A549 (cell line): ENCODE measurements around the gene AGTPBP1. TPM values are rescaled to one million over a fixed set of nuclear protein-coding genes. Genes with fewer than 3 reads are reported as not detected.

Experiments
- ATAC-seq, 2 experiments: fragments of 200-7000 bp in 1 of 2; fragments of >200 bp in 1 of 2; cut with Nextera tagmentation in 1 of 2; cut with Tn5 transposase in 1 of 2; 3 replicates each; pipeline versions ENCODE4 v1.8.0 to v1.9.1; 2018 to 2020; ENCODE audit warnings: mild to moderate bottlenecking in 1 of 2, moderate library complexity in 1 of 2
- CTCF ChIA-PET: fragments of 300-600 bp; sonication (Branson Sonifier 250); formaldehyde crosslinking; extraction: SDS; loops from one replicate; lab custom pipeline; 2021; ENCODE audit warnings: antibody characterized with exemption, inconsistent platforms; lab: Yijun Ruan, JAX
- POLR2A ChIA-PET: fragments of 350-600 bp; formaldehyde crosslinking; extraction: SDS; loops from one replicate; lab custom pipeline; 2021; ENCODE audit warnings: antibody characterized with exemption, inconsistent platforms; lab: Yijun Ruan, JAX
- DNase-seq, 2 experiments: peaks; one replicate each; pipeline versions ENCODE4 v3.0.0 to v3.0.0-alpha.2; 2011 to 2016; ENCODE audit warnings: low read depth in 1 of 2, low spot score in 1 of 2
- FAIRE-seq: peaks from 2 replicates; lab custom pipeline; 2011; peaks lifted over from hg19 to GRCh38; lab: Jason Lieb, UNC
- H3K27ac ChIP-seq, 2 experiments: fragments of >200 bp; sonication (Bioruptor Twin); formaldehyde crosslinking; 3 replicates each; pipeline ENCODE4 v1.5.1; 2016 to 2017
- H3K4me1 ChIP-seq: fragments of >200 bp; sonication (Bioruptor Twin); formaldehyde crosslinking; 3 replicates; pipeline ENCODE4 v1.6.1; 2016
- H3K4me2 ChIP-seq: fragments of >200 bp; sonication (Bioruptor Twin); formaldehyde crosslinking; 3 replicates; pipeline ENCODE4 v1.6.1; 2016
- H3K4me3 ChIP-seq: fragments of >200 bp; sonication (Bioruptor Twin); formaldehyde crosslinking; 3 replicates; pipeline ENCODE4 v1.5.1; 2016
- H3K9me3 ChIP-seq: fragments of >200 bp; sonication (Bioruptor Twin); formaldehyde crosslinking; 3 replicates; pipeline ENCODE4 v1.6.1; 2016
- CEBPB ChIP-seq, 2 experiments: fragments of >200 bp in 1 of 2; sonication (Bioruptor Twin) in 1 of 2; formaldehyde crosslinking in 1 of 2; IDR thresholded peaks; 2 replicates each; pipeline ENCODE4 v1.6.1; 2012 to 2016
- CHD2 ChIP-seq: fragments of 150-350 bp; IDR thresholded peaks from 2 replicates; pipeline ENCODE4 v1.6.1; 2014; ENCODE audit warnings: low read length; ENCODE audit not compliant: partially characterized antibody
- CTCF ChIP-seq: fragments of >200 bp; sonication (Bioruptor Twin); formaldehyde crosslinking; IDR thresholded peaks from 3 replicates; pipeline ENCODE4 v1.5.1; 2016
- EHF ChIP-seq: fragments of 250-450 bp; sonication (Bioruptor Pico); IDR thresholded peaks from 2 replicates; pipeline ENCODE4 v1.5.0; 2020; ENCODE audit warnings: mild to moderate bottlenecking
- ESRRA ChIP-seq: fragments of 150-350 bp; IDR thresholded peaks from 2 replicates; pipeline ENCODE4 v1.6.1; 2014; ENCODE audit warnings: mild to moderate bottlenecking, low read length, borderline replicate concordance
- FOSL2 ChIP-seq, 2 experiments: fragments of 450-650 bp in 1 of 2; fragments of >200 bp in 1 of 2; sonication (Bioruptor Twin) in 1 of 2; formaldehyde crosslinking; IDR thresholded peaks; 2 replicates each; pipeline versions ENCODE4 v1.5.0 to v1.6.1; 2016 to 2020; ENCODE audit warnings: mild to moderate bottlenecking in 1 of 2, moderate library complexity in 1 of 2
- FOXS1 ChIP-seq: fragments of 250-450 bp; sonication (Bioruptor Pico); IDR thresholded peaks from 2 replicates; pipeline ENCODE4 v1.5.0; 2020; ENCODE audit warnings: mild to moderate bottlenecking, moderate library complexity
- HOXA7 ChIP-seq: fragments of 250-450 bp; sonication (Bioruptor Pico); IDR thresholded peaks from 2 replicates; pipeline ENCODE4 v1.5.0; 2020; ENCODE audit warnings: mild to moderate bottlenecking, moderate library complexity
- JUN ChIP-seq, 2 experiments: fragments of >200 bp; sonication (Bioruptor Twin); formaldehyde crosslinking; IDR thresholded peaks; 2 replicates in 1 of 2; 3 replicates in 1 of 2; pipeline ENCODE4 v1.6.1; 2016 to 2017
- KDM1A ChIP-seq: fragments of 200-600 bp; sonication (generic); IDR thresholded peaks from 2 replicates; pipeline ENCODE4 v1.6.1; 2016; ENCODE audit warnings: low read depth, mild to moderate bottlenecking
- MYC ChIP-seq: IDR thresholded peaks from 2 replicates; pipeline ENCODE4 v1.6.1; 2012; ENCODE audit warnings: mild to moderate bottlenecking, inconsistent platforms, low read length, improper control_type of control experiment, borderline replicate concordance
- NFE2L2 ChIP-seq: fragments of 150-350 bp; conservative IDR thresholded peaks from 2 replicates; pipeline ENCODE4 v1.6.1; 2014; ENCODE audit warnings: low read length
- NPAS2 ChIP-seq: fragments of 250-450 bp; sonication (Bioruptor Pico); IDR thresholded peaks from 2 replicates; pipeline ENCODE4 v1.8.0; 2022; ENCODE audit warnings: mild to moderate bottlenecking, moderate library complexity, borderline replicate concordance
- PBX3 ChIP-seq: IDR thresholded peaks from 2 replicates; pipeline ENCODE4 v1.6.1; 2012
- POLR2A ChIP-seq: IDR thresholded peaks from 2 replicates; pipeline ENCODE4 v1.6.1; 2012; ENCODE audit warnings: mild to moderate bottlenecking, low read length
- POLR2AphosphoS2 ChIP-seq: conservative IDR thresholded peaks from 2 replicates; pipeline ENCODE4 v1.6.1; 2012; ENCODE audit warnings: low read length, improper control_type of control experiment, inconsistent platforms
- RARB ChIP-seq: fragments of 250-450 bp; sonication (Bioruptor Pico); IDR thresholded peaks from 2 replicates; pipeline ENCODE4 v1.8.0; 2021; ENCODE audit warnings: mild to moderate bottlenecking, moderate library complexity
- RCOR1 ChIP-seq: fragments of 150-350 bp; IDR thresholded peaks from 2 replicates; pipeline ENCODE4 v1.6.1; 2014; ENCODE audit warnings: antibody characterized with exemption, low read length, low read depth
- RFX5 ChIP-seq: fragments of 450-650 bp; IDR thresholded peaks from 2 replicates; pipeline ENCODE4 v1.7.1; 2014; ENCODE audit warnings: antibody characterized with exemption, mild to moderate bottlenecking, moderate library complexity
- SREBF2 ChIP-seq: fragments of 450-650 bp; IDR thresholded peaks from 2 replicates; pipeline ENCODE4 v1.6.1; 2014; ENCODE audit warnings: mild to moderate bottlenecking, moderate library complexity
- TP53 ChIP-seq: fragments of 250-450 bp; sonication (Bioruptor Pico); IDR thresholded peaks from 2 replicates; pipeline ENCODE4 v1.5.0; 2021; ENCODE audit warnings: mild to moderate bottlenecking, moderate library complexity
- WGBS: methylation state at CpG from one replicate; pipeline ENCODE4 v1.1.6; 2017; ENCODE audit errors: missing lambda C conversion rate; 5-methylcytosine and 5-hydroxymethylcytosine counted together
- polyA plus RNA-seq, 4 experiments: library from polyadenylated mRNA; depleted of rRNA in 3 of 4; stranded (reverse); fragments of >200 nt; fragmentation: RNase III in 1 of 4; extraction: RNeasy Plus Mini Kit Qiagen cat#74134 plus additional on column Dnase treatment in 1 of 4; gene quantifications; 2 replicates in 3 of 4; 3 replicates in 1 of 4; pipeline ENCODE4 v1.2.3, GENCODE V29; 2011 to 2017
- TF ChIP-seq, protein P1 (sequence below): IDR thresholded peaks from 2 replicates; pipeline ENCODE4 v1.6.1; 2012
- TF ChIP-seq, protein P2 (sequence below): fragments of 150-350 bp; IDR thresholded peaks from 2 replicates; pipeline ENCODE4 v1.6.1; 2014; ENCODE audit warnings: low read depth, mild to moderate bottlenecking, low read length

The AGTPBP1 gene
- polyA plus RNA-seq, 2 of the 4 experiments (the other 2 are of a cell fraction) = 8.9 to 18.8 TPM

DNA sequence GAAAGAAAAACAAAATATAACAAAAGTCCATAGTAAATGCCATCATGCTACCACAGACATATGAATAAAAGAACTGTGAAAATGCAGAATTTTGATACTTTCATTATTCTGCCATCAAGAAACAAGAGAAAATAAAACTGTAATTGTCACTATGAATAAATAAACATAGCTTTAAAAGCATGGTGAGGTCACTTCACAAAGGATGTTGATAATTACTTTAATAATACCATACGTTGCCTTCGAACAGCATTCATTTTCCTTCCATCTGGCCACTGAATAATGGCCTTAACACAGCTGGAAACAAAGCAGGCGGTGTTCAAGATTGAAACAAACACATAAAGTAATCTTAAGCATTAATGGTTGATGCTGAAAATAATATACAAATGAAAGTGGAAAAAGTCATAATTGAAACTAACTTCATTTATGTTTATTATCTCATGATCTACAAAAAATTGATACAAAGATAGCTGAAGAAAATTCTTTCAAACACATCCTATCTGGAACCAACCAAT, 102.0 kb downstream of the AGTPBP1 start:
- H3K9me3 ChIP-seq = no peaks in the 10 kb centered on the region
- ChIA-PET CTCF (no interaction called here), POLR2A (interaction anchor here (0.7 kb wide), 1 partner anchor 33 kb away, joined by 4 read pairs; no protein-coding TSS in a partner anchor)
- H3K4me2 ChIP-seq = no peak overlapping the region
- DNase-seq (no peak), ATAC-seq (no peak), FAIRE-seq (no peak)
- no peaks in the 10 kb centered on the region for H3K4me1 ChIP-seq
- no peak overlapping the region for H3K4me3 ChIP-seq
- no peak overlapping the region for H3K27ac ChIP-seq
- TF ChIP-seq RCOR1 = no peak
- no peak for TF ChIP-seq POLR2AphosphoS2
- no peak for TF ChIP-seq FOXS1 (CRISPR knock-in tag)
- TF ChIP-seq SREBF2 = no peak
- no peak for TF ChIP-seq MYC
- no peak for TF ChIP-seq CTCF
- TF ChIP-seq EHF = no peak
- no peak for TF ChIP-seq JUN (IDR thresholded peaks at IDR 0.05)
- TF ChIP-seq, protein P1, sequence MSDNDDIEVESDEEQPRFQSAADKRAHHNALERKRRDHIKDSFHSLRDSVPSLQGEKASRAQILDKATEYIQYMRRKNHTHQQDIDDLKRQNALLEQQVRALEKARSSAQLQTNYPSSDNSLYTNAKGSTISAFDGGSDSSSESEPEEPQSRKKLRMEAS = no peak
- no peak for TF ChIP-seq TP53
- 94% methylated on average over 3 of the region's 3 CpGs for WGBS

DNA sequence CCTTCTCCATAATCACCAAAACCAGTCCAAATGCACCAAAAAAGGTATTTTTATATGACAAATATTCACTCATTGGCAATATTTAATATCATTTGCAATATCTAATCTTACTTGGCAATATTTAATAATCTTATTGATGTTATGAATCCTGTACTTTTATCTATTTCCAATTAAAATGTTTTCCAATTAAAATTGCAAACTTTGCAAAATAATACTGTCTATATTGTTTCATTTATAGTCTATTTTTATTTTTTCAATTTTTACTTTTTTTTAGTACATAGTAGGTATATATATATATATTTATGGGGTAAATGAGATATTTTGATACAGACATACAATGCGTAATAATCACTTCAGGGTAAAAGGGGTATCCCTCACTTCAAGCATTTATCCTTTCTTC, 109.9 kb downstream of the AGTPBP1 start:
- H3K4me3 ChIP-seq = no peak overlapping the region
- no peak for DNase-seq
- no peaks in the 10 kb centered on the region for H3K4me1 ChIP-seq
- no peak for ATAC-seq
- no peaks in the 10 kb centered on the region for H3K9me3 ChIP-seq
- no peak for FAIRE-seq
- TF ChIP-seq NPAS2 (CRISPR knock-in tag) (no peak), RARB (no peak), RFX5 (no peak), PBX3 (no peak), EHF (no peak), HOXA7 (CRISPR knock-in tag) (no peak), CHD2 (no peak), KDM1A (no peak), FOSL2 (IDR thresholded peaks at IDR 0.05) (no peak), FOSL2 (CRISPR knock-in tag; IDR thresholded peaks at IDR 0.05) (no peak), ESRRA (no peak), CEBPB (IDR thresholded peaks at IDR 0.05) (no peak), JUN (IDR thresholded peaks at IDR 0.05) (no peak), POLR2A (no peak), NFE2L2 (no peak)
- TF ChIP-seq, protein P1 = no peak
- TF ChIP-seq, protein P2, sequence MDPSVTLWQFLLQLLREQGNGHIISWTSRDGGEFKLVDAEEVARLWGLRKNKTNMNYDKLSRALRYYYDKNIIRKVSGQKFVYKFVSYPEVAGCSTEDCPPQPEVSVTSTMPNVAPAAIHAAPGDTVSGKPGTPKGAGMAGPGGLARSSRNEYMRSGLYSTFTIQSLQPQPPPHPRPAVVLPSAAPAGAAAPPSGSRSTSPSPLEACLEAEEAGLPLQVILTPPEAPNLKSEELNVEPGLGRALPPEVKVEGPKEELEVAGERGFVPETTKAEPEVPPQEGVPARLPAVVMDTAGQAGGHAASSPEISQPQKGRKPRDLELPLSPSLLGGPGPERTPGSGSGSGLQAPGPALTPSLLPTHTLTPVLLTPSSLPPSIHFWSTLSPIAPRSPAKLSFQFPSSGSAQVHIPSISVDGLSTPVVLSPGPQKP = no peak
- ChIA-PET POLR2A (no interaction called here), CTCF (no interaction called here)
- no peak overlapping the region for H3K4me2 ChIP-seq
- no peak overlapping the region for H3K27ac ChIP-seq
- 92% methylated on average over 1 of the region's 1 CpG for WGBS
